ENCODE measurements around the gene TEKT5. TPM values are rescaled to one million over a fixed set of nuclear protein-coding genes. Genes with fewer than 3 reads are reported as not detected.
A peak's percentile ranks its signal among the peaks of the same experiment; 100 is the strongest.

The TEKT5 gene
- total RNA-seq, 1 donor from 2014 or later, result not detected

GRCh38 chr16:10738231-10739077, 43.7 kb upstream of the TEKT5 start:
- peak; percentile 67 for DNase-seq (ENCODE audit: low read depth)
- no peak for TF ChIP-seq CTCF (conservative IDR thresholded peaks at IDR 0.05; ENCODE audit: low read depth, low read length)
- H3K4me3 ChIP-seq (ENCODE audit: low read depth, low read length), result no peak overlapping the region

- TF ChIP-seq CTCF (conservative IDR thresholded peaks at IDR 0.05; ENCODE audit: low read depth, low read length), result peak; percentile 96
- DNase-seq (ENCODE audit: low read depth), result no peak
- H3K4me3 ChIP-seq (ENCODE audit: low read depth, low read length), result no peak overlapping the region
Observed at GRCh38 chr16:10737068-10737625, 42.4 kb upstream of the TEKT5 start.

GRCh38 chr16:10731790-10732189, 37.1 kb upstream of the TEKT5 start:
- TF ChIP-seq CTCF (conservative IDR thresholded peaks at IDR 0.05; ENCODE audit: low read depth, low read length), result no peak
- H3K4me3 ChIP-seq (ENCODE audit: low read depth, low read length), result no peak overlapping the region
- DNase-seq (ENCODE audit: low read depth), result no peak

- TF ChIP-seq CTCF (conservative IDR thresholded peaks at IDR 0.05; ENCODE audit: low read depth, low read length), result peak; percentile 33
- no peak overlapping the region for H3K4me3 ChIP-seq (ENCODE audit: low read depth, low read length)
- no peak for DNase-seq (ENCODE audit: low read depth)
Observed at GRCh38 chr16:10729104-10730048, 34.6 kb upstream of the TEKT5 start.

GRCh38 chr16:10728003-10728887, 33.5 kb upstream of the TEKT5 start:
- no peak overlapping the region for H3K4me3 ChIP-seq (ENCODE audit: low read depth, low read length)
- DNase-seq (ENCODE audit: low read depth), result no peak
- no peak for TF ChIP-seq CTCF (conservative IDR thresholded peaks at IDR 0.05; ENCODE audit: low read depth, low read length)

- no peak for DNase-seq (ENCODE audit: low read depth)
- no peak overlapping the region for H3K4me3 ChIP-seq (ENCODE audit: low read depth, low read length)
- TF ChIP-seq CTCF (conservative IDR thresholded peaks at IDR 0.05; ENCODE audit: low read depth, low read length), result no peak
Observed at GRCh38 chr16:10708969-10709368, 14.2 kb upstream of the TEKT5 start.

Data from epithelial cell of proximal tubule (primary cell).